Middle frontal gyrus (tissue), 1 donor: ENCODE measurements around the gene PRSS3.
"Not testable (repeated sequence)": the region's sequence is repeated elsewhere in the genome, so short reads cannot be mapped to it uniquely, and the experiment has no call there.

Experiments used
- DNase-seq: peaks from one replicate; pipeline ENCODE4 v3.0.0-alpha.2; 2015; ENCODE audit warnings: low spot score; ENCODE audit errors: extremely low spot score

Gene PRSS3

GRCh38 chr9:33795281-33795680 is at the start of gene PRSS3:
PRSS3 (plus strand) TSS chr9:33795561; CDS start chr9:33795574, 13 bp downstream.
- no peak for DNase-seq

GRCh38 chr9:33748633-33749304 is 46.6 kb upstream of the PRSS3 start:
- no peak for DNase-seq

GRCh38 chr9:33749305-33749654 is 46.1 kb upstream of the PRSS3 start:
- not testable (repeated sequence) for DNase-seq

GRCh38 chr9:33750307-33750838 is 45.0 kb upstream of the PRSS3 start:
- no peak for DNase-seq

- DNase-seq, result no peak
These were observed 44.5 kb upstream of the PRSS3 start for GRCh38 chr9:33750839-33751339.

- no peak for DNase-seq
These were observed 43.7 kb upstream of the PRSS3 start for GRCh38 chr9:33751536-33752129.

- no peak for DNase-seq
These were observed 43.2 kb upstream of the PRSS3 start for GRCh38 chr9:33752130-33752637.

- DNase-seq, result not testable (repeated sequence)
These were observed 42.6 kb upstream of the PRSS3 start for GRCh38 chr9:33752789-33753188.

- DNase-seq, result not testable (repeated sequence)
These were observed 35.7 kb upstream of the PRSS3 start for GRCh38 chr9:33759648-33760047.

- DNase-seq, result no peak
These were observed 33.0 kb upstream of the PRSS3 start for GRCh38 chr9:33762343-33762742.

- DNase-seq, result not testable (repeated sequence)
These were observed 31.7 kb upstream of the PRSS3 start for GRCh38 chr9:33763709-33764108.

GRCh38 chr9:33765411-33765810 is 29.9 kb upstream of the PRSS3 start:
- no peak for DNase-seq

- DNase-seq, result not testable (repeated sequence)
These were observed 25.0 kb upstream of the PRSS3 start for GRCh38 chr9:33770156-33770880.

GRCh38 chr9:33773135-33773534 is 22.2 kb upstream of the PRSS3 start:
- not testable (repeated sequence) for DNase-seq

- not testable (repeated sequence) for DNase-seq
These were observed 21.2 kb upstream of the PRSS3 start for GRCh38 chr9:33774074-33774659.

- no peak for DNase-seq
These were observed 18.8 kb upstream of the PRSS3 start for GRCh38 chr9:33776578-33776977.

GRCh38 chr9:33778700-33779351 is 16.5 kb upstream of the PRSS3 start:
- DNase-seq, result peak; percentile 46

GRCh38 chr9:33780276-33780675 is 15.1 kb upstream of the PRSS3 start:
- DNase-seq, result no peak

- no peak for DNase-seq
These were observed 13.6 kb upstream of the PRSS3 start for GRCh38 chr9:33781736-33782135.

GRCh38 chr9:33782395-33783152 is 12.8 kb upstream of the PRSS3 start:
- no peak for DNase-seq
